Measurements from ENCODE around the gene CNR2.
"Not testable (repeated sequence)": the region's sequence is repeated elsewhere in the genome, so short reads cannot be mapped to it uniquely, and the experiment has no call there.

The CNR2 gene

DNA sequence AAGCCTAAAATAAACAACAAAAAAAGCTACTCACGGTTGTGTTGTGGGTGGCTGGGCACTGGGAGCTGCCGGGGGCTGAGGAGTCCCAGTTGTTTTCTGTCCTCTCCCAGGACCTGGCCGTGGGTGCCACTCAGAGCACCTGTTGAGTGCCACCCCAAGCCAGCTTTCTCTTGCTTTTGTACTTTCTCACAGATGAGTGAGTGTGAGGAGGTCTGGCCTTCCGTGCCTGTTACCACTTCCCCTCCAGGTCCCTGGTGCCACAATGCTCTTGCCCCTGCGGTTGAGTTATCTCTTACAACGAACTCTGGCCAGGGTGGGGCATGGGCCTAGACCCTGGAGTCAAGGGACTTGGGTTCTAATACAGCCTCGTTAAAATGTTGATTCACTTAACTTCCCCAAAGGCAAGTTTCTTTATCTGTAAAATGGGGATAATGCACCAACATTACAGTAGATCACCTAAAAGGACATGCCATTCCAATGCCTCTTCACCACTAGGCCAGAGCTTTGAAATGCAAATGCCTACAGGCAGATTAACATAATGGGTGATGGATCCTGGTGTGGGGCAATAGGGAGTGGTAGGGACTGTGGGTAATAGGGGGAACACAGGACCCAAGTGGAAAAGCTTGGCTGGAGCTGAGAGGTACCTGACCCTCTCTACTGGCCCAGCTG lies at the start of gene CNR2:
Gene CNR2 (minus strand): TSS at position 151 of the 669 bp plus-strand sequence. CDS start 37,745 bp downstream, outside the sequence.
- no peak for DNase-seq

DNA sequence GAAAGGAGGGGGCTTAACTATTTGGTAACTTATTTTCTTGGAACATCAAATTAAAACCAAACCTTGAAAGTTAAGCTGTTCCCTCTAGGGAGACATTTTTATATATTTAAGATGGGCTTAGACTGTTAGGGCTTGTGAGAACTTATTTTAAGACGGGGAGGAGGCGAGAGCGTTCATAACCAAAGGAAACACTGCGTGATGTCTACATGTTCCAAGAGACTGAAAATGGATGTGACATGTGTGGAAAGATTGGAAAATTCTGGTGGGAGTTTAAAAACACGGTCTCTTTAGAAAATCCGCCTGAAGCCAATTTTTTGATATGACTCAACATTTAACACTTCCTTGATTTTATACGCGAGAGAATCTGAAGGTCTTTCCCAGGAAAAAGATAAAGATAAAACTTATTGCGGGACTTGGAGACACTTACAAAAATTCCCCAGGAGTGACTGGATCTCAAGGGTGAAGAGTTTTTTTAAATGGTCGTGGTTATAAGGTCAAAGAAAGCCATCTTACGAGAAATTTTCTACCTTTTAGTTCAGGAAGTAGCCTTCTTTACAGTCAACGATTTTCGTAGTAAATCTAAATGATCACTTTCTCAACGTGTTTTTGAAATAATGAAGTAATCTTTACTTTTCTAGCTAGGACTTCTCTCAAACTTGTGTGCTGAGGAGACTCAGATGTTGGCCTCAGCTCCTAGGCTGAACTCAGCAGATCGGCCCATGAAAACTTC lies 47.3 kb upstream of the CNR2 start:
- no peak for DNase-seq

DNA sequence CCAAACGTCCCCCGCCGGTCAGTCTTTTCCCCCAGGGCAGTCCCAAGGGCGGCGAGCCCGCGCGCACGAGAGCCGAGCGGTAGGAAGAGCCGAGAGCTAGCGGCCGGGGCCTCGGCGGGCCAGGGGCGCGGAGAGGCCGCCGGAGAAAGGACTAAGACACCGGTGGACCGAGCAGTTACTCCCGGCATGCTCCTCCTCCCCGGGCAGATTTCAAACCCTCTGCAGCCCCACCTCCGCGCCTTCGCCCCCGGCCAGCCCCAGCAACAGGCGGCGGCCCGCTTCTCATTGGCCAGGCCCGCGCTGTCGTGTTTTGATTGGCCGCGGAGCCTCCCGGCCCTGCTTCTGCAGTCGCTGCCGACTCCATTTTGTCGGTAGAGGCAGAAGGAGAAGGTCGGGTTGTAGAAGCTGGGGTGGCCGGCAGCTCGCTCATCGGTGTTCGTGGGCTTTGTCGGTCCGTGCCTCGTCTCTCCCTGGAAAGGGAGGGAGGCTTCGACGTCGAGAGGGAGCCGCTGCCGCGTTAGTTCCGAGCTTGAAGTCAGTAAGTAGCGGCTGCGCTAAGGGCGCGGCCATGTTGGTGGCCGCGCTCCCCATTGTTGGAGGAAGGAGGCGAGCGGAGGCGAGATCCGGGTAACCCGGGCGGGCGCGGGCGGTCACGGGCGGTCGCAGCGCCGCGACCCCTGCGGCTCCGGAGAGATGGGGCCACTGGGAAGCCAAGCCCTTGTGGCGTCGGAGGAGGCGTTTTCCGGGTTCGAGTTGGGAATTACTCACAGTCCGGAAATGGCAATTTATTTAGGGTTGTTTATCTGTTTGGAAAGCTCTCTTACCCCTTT lies 46.5 kb upstream of the CNR2 start, which contains the start of gene PNRC2:
Gene PNRC2 (plus strand): TSS at position 368 of the 830 bp plus-strand sequence. CDS start 1,630 bp downstream, outside the sequence.
- peak; percentile 98 for DNase-seq

DNA sequence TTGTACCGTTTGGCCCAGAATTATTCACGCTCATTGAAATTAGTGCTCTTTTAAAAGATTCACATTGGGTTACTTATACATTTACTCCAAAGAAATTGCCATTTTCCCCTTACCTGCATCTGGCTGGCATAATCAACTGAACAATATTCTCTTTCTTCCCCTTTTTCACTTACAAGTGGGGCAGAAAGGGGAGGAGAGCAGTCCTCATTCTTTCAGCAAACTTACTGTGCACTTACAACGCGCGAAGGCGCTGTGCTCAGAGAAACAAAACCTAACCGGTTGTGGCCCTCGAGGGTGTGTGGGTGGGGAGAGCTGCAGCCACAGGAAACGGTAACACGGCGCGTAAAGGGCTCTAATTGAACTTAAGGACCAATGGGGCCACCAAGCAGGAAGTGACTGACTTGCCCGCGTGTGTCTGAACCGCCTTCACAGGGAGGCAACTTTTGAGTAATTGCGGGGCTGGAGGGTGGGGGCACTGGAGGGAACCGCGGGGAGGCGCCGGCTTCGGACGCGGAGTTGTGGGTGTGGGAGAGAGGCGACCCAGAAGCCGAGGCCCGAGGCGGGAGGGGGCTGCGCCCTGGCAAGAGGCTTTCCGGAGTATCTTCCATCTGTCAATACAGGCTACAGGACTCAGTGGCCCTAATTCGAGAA lies 45.8 kb upstream of the CNR2 start:
- DNase-seq = peak; percentile 91

DNA sequence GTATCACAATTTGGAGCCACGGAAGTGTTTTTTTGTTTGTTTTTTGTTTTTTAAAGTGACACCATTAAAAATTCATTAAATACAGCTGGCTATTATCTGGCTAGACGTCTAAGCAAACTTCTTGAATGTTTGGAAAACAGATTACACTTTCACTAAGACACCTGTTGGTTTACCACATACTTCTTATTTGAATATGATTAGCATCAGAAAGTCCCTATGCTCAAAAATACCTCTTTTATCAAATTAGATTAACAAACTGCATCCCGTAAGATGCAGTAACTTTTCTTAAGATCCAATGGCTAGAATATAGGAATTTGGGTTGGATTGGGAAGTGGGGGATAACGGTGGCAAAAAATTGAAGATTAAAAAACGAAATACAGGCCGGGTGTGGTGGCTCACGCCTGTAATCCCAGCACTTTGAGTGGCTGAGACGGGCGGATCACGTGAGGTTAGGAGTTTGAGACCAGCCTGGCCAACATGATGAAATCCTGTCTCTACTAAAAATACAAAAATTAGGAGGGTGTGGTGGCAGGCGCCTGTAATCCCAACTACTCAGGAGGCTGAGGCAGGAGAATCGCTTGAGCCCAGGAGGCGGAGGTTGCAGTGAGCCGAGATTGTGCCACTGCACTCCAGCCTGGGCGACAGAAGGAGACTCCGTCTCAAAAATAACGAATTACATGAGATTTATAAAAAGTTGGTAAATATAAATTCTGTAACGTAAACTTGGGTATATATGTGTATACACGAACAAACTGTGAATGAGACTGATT lies 45.1 kb upstream of the CNR2 start:
- DNase-seq = not testable (repeated sequence)

DNA sequence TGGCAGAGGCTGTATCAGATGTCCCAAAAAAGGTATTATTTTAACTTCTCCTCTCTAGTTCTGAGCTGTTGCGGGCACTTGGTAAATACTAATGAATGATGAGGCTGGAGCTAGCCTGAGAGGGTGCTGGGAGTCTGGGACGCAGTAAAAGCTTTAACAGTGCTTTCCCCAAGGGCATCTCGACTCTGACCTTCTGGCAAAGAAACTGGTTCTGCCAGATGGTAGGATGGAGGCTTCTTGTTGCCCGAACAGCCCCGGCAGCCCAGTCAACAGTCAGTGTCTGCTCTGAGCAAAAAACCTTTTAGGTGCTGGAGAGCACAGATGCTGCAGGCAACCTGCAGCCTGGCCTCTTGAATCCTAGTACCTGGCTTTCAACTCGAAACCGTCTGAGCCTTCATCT lies 43.9 kb upstream of the CNR2 start:
- DNase-seq = no peak

DNA sequence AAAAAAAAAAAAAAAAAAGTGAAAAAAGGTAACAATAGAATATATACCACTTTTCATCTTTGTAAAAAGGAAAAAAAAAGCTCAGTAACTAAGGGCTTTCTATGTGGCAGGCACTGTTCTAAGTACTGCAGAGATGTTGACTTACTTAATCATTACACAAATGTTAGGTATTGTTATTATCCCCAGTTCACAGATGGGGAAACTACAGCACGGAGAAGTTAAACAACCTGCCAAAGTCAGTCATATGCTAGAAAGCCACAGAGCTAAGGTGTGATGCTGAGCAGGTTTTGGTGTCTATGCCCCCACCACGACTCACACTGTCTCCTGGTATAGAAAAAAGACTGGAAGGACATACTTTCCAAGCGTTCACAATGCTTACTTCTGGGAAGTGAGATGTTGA lies 39.9 kb upstream of the CNR2 start:
- DNase-seq = no peak

DNA sequence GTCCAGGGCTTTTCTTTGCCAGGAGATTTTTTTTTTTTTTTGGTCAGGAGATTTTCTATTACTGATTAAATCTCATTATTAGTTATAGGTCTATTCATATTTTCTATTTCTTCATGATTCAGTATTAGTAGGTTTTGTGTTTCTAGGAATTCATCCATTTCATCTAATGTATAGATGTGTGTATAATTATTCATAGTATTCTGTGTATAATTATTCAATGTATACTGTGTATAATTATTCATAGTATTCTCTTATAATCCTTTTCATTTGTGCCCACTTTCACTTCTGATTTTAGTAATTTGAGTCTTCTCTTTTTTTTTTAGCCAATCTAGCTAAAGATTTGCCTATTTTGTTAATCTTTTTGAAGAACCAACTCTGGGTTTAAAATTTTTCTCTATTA lies 34.2 kb upstream of the CNR2 start:
- DNase-seq = no peak

DNA sequence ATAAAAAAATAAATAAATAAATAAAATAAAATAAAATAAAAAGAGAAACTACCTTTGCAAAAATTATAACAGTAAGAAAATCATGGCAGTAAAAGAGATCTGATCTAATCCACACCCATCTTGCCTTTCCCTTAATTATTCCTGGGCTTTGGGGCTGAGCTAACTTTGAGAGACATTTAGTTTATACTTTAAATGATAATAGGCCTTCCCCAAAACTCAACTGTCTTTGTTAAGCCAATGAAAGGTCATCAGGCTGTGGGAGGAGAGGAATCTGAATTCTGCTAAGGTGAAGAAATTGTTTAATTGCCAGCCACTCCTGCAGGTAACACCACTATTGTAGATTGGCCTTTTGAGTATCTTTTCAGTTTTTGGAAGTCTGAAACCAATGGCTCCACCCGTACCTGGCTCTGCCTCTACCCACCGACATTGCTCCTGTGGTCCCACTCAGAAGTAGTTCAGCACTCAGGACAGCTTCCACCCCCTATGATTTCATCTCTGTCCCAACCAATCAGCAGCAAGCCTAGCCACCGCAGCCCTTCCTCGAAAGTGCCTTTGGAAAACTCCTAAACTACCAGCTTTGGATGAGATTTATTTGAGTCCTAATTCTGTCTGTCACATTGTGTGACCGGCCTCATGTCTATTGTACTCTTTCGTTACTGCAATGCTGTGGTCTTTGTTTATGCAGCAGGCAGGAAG lies 23.5 kb upstream of the CNR2 start:
- DNase-seq = peak; percentile 36

DNA sequence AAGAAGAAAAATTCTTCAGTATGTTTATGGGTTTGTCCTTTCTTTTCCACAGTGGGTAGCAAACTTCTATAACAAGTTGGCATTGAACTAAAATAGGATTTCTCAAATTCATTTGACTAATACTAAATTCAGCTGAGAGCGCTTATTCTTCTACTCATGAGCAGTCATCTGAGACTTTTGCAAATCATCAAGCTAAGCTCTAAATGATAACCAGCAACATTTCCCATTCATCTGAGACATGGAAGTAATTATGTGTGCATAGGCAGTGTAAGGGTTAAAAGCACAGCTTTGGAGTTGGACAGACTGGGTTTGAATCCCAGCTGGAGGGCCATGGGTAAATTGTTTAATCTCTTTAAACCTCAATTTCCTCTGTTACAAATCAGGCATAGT lies 18.3 kb upstream of the CNR2 start:
- no peak for DNase-seq

DNA sequence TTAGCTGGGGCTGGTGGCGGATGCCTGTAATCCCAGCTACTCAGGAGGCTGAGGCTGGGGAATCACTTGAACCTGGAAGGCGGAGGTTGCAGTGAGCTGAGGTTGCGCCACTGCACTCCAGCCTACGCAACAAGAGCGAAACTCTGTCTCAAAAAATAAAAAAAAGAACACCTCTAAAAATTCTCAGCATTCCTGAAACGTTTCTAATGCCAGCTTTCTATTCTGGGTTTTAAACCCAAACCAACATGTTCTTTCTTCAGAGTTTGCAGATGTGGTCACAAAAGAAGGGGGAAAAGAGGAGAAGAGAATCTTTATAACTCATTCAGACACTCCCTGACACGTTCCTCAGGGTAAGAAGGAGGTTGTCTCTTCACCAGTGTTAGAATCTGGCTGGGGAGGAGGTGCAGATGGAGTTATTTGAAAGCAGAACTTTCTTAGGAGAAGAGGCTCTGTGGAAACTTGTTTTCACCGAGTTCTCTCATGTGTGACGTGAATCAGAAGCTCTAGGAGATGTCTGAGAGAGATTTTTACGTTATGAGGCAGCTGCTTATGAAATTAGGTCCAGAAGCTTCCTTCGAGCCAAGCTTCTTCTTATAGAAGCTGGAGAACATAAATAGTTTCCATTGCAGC lies 17.8 kb upstream of the CNR2 start:
- no peak for DNase-seq

DNA sequence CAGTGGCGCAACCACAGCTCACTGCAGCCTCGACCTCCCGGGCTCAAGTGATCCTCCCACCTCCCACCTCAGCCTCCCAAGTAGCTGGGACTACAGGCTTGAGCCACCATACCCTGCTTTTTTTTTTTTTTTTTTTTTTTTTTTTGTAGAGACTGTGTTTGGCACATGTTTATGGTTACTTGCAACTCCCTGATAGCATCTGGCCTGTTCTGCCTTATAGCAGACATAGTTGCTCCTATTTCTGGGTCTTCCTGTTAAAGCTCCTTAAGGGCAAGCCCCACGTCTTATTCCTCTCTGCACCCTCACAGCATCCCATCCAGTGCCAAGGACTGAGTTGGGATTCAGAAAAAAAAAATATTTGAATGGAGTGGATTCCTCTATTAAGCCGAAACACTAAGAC lies 17.1 kb upstream of the CNR2 start:
- DNase-seq = no peak

DNA sequence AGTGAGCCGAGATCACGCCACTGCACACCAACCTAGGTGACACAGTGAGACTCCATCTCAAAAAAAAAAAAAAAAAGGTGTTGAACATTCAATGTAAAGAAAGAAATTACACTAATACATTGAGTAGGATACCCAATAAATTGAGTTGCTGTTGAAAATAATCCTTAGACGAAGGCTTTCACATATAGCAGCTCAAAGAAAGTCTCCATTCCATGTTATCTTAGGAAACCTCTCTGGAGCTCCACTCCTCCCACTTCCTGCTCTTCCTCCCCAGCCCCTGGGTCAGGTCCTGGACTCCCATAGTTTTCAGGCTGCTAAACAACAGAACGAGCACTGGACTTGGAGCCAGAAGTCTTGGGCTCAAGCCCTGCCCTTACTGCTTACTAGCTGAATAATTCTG lies 15.6 kb upstream of the CNR2 start:
- DNase-seq = no peak

DNA sequence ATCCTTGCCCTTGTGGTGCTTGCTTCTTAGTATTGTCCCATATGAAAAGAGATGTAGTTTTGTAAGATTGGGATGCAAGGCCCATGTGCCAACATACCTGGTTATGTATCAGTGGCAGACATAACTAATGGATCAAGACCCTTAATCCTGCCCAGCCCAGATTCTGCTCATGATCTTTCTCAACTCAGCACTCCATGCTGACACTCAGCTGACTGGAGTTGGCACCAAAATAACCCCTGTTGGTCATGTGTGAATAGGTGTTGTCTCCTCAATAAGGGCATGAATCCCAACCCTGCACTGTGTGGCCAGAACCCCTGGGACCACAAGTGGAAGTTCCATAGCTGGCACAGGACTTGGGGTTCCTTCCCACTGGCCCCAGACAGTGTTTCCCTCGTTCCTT lies 13.9 kb upstream of the CNR2 start:
- DNase-seq = no peak

DNA sequence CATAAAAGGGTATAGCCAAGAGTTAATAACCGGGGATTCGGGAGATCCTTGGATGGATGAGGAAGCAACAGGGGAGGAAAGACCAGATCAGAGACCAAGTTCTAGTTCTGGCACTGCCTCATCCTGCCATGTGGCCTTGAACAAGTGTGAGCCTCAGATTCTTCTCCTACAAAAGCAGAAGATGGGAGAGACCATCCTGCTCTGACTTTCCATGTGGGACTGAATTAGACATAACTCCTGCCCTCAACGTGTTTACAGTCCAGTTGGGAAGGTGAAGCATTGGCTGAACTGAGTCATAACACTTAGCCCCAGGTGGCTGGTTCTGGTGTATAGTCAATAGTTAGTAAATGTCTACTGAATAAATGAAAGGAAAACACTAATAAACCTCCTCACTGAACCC lies 12.1 kb upstream of the CNR2 start:
- DNase-seq = no peak

DNA sequence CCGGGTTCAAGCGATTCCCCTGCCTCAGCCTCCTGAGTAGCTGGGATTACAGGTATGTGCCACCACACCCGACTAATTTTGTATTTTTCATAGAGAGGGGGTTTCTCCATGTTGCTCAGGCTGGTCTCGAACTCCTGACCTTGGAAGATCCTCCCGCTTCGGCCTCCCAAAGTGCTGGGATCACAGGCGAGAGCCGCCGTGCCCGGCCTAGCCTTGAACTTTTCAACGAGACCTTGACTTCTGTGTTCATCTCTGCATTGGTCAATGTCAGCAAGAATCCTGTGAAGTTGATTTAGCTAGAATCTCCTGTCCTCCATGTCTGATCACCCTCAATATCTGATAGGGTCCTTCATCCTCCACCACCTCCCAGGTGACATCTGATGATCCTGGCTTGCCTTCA lies 11.4 kb upstream of the CNR2 start:
- no peak for DNase-seq

DNA sequence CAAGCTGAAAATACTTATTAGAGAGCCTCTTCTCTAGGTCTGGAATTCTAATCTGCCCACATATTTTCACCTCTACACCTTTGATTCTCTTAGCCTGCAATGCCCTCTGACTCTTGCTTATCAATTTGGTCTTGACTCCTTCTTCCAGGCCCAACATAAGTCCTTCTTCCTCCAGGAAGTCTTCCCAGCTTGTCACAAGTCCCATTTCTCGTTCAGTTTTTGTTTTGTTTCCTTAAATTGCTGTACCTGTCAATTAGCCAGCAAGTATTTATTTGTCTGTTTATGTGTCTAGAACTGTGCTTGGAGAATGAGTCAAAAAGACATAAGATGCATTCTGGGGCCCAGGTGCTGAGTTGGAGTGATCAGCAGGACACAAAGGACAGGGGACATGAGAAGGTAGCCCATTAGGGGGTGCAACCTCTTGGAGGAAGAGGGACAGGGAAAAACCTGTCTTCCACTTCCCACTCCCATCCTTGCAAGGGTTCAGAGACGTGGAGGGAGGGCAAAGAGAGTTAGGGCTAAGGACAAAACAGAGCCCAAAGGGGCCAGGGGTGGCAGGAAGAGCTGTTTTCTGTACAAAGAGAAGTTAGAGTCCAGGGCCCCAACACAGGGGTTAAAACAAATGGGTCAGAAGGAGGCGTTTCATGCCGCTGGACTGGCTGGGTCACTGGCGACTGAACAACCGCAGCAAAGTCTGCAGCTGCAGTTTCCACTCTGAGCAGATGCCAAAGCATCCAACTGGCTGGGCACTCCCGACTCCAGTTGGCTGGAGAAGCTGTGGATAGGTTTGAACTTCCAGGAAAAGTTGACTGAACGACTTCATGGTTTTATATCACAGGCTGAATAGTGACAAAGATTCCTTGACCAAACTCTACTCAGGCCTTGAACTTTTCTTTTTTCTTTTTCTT lies 10.7 kb upstream of the CNR2 start:
- peak; percentile 58 for DNase-seq

DNA sequence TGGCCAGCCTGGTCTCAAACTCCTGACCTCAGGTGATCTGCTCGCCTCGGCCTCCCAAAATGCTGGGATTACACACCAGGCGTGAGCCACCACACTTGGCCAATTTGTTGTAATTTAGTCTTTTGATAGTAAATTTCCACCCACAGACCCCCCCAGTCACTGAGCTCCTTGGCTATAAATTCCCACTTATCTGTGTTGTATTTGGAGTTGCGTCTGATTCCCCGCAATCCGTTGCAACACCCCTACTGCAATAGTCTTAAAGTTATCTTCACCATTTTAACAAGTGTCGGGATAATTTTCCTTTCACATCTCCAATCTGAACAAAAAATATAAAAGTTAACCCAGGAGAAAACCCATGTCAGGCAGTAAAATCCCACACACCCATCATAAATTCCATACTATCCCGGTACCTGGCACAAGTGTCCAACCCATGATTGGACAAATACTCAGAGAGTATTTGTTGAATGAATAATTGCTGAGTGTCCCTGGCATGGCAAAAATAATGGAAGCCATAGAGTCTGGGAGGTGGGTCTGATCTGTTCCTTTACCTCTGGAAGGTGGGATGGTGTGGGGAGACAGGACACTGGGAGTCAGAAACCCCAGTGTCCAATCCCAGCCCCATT lies 9.3 kb upstream of the CNR2 start:
- no peak for DNase-seq

Measured in right forelimb (tissue), 1 donor.